ENCODE data around the gene PAX7.

GRCh38 chr1:18784482-18784831 is 153.8 kb downstream of the PAX7 start:
- TF ChIP-seq, protein P1, sequence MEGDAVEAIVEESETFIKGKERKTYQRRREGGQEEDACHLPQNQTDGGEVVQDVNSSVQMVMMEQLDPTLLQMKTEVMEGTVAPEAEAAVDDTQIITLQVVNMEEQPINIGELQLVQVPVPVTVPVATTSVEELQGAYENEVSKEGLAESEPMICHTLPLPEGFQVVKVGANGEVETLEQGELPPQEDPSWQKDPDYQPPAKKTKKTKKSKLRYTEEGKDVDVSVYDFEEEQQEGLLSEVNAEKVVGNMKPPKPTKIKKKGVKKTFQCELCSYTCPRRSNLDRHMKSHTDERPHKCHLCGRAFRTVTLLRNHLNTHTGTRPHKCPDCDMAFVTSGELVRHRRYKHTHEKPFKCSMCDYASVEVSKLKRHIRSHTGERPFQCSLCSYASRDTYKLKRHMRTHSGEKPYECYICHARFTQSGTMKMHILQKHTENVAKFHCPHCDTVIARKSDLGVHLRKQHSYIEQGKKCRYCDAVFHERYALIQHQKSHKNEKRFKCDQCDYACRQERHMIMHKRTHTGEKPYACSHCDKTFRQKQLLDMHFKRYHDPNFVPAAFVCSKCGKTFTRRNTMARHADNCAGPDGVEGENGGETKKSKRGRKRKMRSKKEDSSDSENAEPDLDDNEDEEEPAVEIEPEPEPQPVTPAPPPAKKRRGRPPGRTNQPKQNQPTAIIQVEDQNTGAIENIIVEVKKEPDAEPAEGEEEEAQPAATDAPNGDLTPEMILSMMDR (IDR thresholded peaks at IDR 0.05): no peak
- no peak for TF ChIP-seq POLR2A (IDR thresholded peaks at IDR 0.05)

All from body of pancreas (tissue), 4 donors.